Testis (tissue), 2 donors: ENCODE results near the gene CAPN1.

Source experiments
- POLR2A ChIP-seq: fragments of 450-650 bp; IDR thresholded peaks from one replicate; pipeline ENCODE4 v1.6.1; 2017; ENCODE audit warnings: antibody characterized with exemption, mild to moderate bottlenecking, moderate library complexity
- TF ChIP-seq, protein P1 (sequence below), 3 experiments: fragments of 450-650 bp in 2 of 3; fragments of 200-600 bp in 1 of 3; sonication (generic) in 1 of 3; IDR thresholded peaks; one replicate each; pipeline ENCODE4 v1.5.1; 2016 to 2019; ENCODE audit warnings: antibody characterized with exemption in 3 of 3, mild to moderate bottlenecking in 2 of 3, moderate library complexity in 1 of 3

DNA sequence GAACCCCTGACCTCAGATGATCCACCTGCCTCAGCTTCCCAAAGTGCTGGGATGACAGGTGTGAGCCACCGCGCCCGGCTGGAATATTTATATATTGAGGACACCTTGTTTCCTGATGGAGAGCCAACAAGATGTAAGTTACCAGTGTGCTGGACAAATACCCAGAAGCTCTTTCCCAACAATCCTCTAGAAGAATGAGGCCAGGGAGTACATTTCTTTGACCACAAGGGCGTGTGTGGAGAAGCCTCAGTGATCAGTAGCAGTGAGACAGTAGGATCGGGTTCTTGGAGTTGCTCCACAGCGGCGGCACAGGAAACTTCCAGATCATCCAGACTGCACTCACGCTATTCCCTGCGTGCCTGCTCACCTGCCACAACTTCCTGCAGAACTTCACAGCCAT lies 69.7 kb downstream of the CAPN1 start:
- TF ChIP-seq, protein P1, sequence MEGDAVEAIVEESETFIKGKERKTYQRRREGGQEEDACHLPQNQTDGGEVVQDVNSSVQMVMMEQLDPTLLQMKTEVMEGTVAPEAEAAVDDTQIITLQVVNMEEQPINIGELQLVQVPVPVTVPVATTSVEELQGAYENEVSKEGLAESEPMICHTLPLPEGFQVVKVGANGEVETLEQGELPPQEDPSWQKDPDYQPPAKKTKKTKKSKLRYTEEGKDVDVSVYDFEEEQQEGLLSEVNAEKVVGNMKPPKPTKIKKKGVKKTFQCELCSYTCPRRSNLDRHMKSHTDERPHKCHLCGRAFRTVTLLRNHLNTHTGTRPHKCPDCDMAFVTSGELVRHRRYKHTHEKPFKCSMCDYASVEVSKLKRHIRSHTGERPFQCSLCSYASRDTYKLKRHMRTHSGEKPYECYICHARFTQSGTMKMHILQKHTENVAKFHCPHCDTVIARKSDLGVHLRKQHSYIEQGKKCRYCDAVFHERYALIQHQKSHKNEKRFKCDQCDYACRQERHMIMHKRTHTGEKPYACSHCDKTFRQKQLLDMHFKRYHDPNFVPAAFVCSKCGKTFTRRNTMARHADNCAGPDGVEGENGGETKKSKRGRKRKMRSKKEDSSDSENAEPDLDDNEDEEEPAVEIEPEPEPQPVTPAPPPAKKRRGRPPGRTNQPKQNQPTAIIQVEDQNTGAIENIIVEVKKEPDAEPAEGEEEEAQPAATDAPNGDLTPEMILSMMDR (IDR thresholded peaks at IDR 0.05), result no peak
- TF ChIP-seq POLR2A, result no peak
